Measurements from ENCODE around the gene DENND4C. TPM values are rescaled to one million over a fixed set of nuclear protein-coding genes. Genes with fewer than 3 reads are reported as not detected.
"Not testable (repeated sequence)": the region's sequence is repeated elsewhere in the genome, so short reads cannot be mapped to it uniquely, and the experiment has no call there.

The DENND4C gene
- total RNA-seq, 1 donor from 2014 or later, result 33.4 TPM

DNA sequence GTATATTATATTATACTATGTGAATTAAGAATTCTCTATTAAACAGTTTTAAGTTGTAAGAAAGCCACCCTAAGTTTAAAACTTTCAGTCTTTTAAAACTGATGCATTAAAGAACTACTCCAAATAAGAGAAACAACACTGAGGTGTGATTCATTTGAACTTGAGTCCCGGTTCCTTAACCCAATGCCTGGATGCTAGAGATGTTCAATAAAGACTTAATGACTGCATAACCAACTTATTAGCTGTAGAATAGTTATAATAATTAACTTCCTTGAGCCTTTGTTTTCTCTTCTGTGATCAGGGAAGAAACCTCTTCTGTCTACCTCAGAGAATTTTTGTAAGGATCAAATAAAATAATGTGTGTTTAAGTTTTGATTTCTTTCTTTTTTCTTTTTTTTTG lies 45.3 kb upstream of the DENND4C start:
- POLR2A ChIA-PET, result interaction anchor here (3.1 kb wide), 1 partner anchor 45 kb away, joined by 19 read pairs; the partner anchor contains the start of gene DENND4C
- CTCF ChIA-PET, result interaction anchor here (0.7 kb wide), 1 partner anchor 97 kb away, joined by 4 read pairs; no protein-coding TSS in a partner anchor
- H3K9me3 Mint-ChIP-seq, result no peaks in the 10 kb centered on the region
- intact Hi-C loops (cut with micrococcal nuclease), result no loop called here
- H3K27ac Mint-ChIP-seq, result no peak overlapping the region
- TF ChIP-seq, protein P1, sequence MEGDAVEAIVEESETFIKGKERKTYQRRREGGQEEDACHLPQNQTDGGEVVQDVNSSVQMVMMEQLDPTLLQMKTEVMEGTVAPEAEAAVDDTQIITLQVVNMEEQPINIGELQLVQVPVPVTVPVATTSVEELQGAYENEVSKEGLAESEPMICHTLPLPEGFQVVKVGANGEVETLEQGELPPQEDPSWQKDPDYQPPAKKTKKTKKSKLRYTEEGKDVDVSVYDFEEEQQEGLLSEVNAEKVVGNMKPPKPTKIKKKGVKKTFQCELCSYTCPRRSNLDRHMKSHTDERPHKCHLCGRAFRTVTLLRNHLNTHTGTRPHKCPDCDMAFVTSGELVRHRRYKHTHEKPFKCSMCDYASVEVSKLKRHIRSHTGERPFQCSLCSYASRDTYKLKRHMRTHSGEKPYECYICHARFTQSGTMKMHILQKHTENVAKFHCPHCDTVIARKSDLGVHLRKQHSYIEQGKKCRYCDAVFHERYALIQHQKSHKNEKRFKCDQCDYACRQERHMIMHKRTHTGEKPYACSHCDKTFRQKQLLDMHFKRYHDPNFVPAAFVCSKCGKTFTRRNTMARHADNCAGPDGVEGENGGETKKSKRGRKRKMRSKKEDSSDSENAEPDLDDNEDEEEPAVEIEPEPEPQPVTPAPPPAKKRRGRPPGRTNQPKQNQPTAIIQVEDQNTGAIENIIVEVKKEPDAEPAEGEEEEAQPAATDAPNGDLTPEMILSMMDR (IDR thresholded peaks at IDR 0.05), result no peak
- H3K4me3 Mint-ChIP-seq, result no peak overlapping the region
- no peaks in the 10 kb centered on the region for H3K36me3 Mint-ChIP-seq (ENCODE audit: low read depth)
- H3K27me3 Mint-ChIP-seq, result no peaks in the 10 kb centered on the region
- no peak for ATAC-seq (ENCODE audit: low read depth)
- no peak for DNase-seq
- H3K4me1 Mint-ChIP-seq, result peaks cover 10% of the 10 kb centered on the region

DNA sequence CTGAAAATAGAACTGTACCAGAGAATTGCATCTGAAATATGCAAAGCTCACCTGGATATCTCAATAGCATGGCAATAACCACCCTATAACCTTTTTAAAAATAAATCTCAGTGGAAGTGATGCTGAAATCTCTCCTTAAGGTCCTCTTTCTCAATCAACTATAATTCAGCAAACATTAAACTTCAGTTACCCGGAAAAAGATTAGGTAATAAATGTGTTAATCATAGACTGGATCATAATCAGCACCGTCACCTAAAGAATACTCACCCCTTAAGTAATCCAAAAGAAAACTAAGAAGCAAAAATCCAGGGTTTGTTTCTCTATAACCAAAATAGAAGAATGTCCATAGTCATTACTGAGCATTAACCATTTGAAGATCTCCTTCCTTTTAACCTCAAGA lies 44.3 kb upstream of the DENND4C start:
- DNase-seq (no peak), ATAC-seq (ENCODE audit: low read depth) (no peak)
- Mint-ChIP-seq H3K27ac (no peak overlapping the region), H3K36me3 (ENCODE audit: low read depth) (no peaks in the 10 kb centered on the region), H3K27me3 (no peaks in the 10 kb centered on the region), H3K4me1 (peaks cover 10% of the 10 kb centered on the region), H3K9me3 (no peaks in the 10 kb centered on the region), H3K4me3 (no peak overlapping the region)
- intact Hi-C loops (cut with micrococcal nuclease), result no loop called here
- POLR2A ChIA-PET, result no interaction called here
- CTCF ChIA-PET, result no interaction called here
- TF ChIP-seq, protein P1 (IDR thresholded peaks at IDR 0.05), result no peak

DNA sequence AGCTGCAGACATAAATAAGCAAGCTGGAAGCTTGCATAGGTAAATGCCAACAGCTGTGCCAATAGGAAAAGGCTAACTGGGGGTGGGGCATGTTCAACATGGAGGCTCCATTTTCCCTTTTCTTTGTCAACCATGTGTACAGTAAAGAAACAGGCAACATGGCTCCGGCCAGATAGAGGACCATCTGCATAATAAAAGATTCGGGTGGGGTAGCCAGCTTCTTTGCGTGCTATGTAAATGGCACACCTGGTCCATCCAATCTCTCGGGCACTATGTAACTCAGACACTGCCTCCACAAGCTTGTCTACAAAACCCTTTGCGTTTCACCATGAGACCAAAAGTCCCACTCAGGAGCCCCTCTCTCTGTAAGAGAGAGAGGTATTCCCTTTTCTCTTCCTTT lies 41.7 kb upstream of the DENND4C start:
- ChIA-PET POLR2A (no interaction called here), CTCF (no interaction called here)
- Mint-ChIP-seq H3K27ac (no peak overlapping the region), H3K36me3 (ENCODE audit: low read depth) (no peaks in the 10 kb centered on the region), H3K4me1 (peaks cover 8% of the 10 kb centered on the region), H3K27me3 (no peaks in the 10 kb centered on the region), H3K4me3 (no peak overlapping the region), H3K9me3 (no peaks in the 10 kb centered on the region)
- intact Hi-C loops (cut with micrococcal nuclease), result no loop called here
- DNase-seq, result no peak
- TF ChIP-seq, protein P1 (IDR thresholded peaks at IDR 0.05), result no peak
- no peak for ATAC-seq (ENCODE audit: low read depth)

DNA sequence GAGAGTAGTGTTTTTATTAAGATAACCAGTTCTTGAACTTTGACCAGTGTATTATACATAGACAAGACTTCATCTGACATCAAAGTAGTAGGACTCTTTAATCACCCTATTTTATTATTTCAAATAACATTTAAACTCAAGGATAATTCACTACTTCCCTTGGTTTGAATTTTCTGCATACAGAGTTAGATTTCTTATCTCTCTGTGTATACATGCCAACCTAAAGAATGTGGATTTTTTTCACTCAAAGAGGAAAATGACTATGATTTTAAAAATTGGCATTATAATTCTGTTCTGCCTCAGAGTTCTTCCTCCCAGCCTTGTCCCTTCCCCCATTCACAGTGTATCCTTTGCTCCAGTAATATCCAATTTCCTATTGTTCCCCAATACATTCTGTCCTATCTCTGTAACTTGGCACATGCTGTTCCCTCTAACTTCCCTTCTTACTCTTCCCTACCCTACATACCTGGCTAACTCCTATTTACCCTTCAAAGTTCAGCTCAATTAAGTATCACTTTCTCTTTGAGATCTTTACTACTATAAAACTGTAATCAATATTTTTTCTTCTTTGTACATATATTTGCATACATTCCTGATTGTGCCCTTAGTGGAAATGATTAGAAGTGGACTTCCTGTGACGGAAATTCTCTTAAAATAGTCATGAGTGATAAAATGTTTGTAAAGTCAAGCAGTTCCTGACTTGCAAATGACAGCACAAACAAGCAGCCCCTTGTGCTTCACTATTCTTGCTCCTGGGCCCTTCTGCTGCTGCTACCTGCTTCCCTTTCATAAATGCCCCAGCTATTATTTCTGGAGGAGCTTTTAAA lies 38.1 kb upstream of the DENND4C start:
- ChIA-PET POLR2A (no interaction called here), CTCF (no interaction called here)
- Mint-ChIP-seq H3K4me1 (no peaks in the 10 kb centered on the region), H3K27me3 (peaks cover 2% of the 10 kb centered on the region), H3K27ac (no peak overlapping the region), H3K36me3 (ENCODE audit: low read depth) (no peaks in the 10 kb centered on the region), H3K9me3 (no peaks in the 10 kb centered on the region), H3K4me3 (no peak overlapping the region)
- DNase-seq (no peak), ATAC-seq (ENCODE audit: low read depth) (no peak)
- intact Hi-C loops (cut with micrococcal nuclease), result no loop called here
- TF ChIP-seq, protein P1 (IDR thresholded peaks at IDR 0.05), result no peak

DNA sequence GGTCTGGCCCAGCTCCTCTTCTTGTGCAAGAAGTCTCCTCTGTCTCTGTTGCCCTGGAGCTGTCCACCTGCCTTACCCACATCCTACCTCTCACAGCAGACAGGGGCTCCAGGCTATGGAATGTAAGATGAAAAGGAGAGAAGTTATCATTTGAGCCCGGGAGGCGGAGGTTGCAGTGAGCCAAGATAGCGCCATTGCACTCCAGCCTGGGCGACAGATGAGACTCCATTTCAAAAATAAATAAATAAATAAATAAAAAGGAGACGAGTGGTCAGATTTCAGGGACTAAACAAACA lies 37.5 kb upstream of the DENND4C start:
- H3K4me3 Mint-ChIP-seq, result no peak overlapping the region
- CTCF ChIA-PET, result no interaction called here
- intact Hi-C loops (cut with micrococcal nuclease), result no loop called here
- H3K9me3 Mint-ChIP-seq, result no peaks in the 10 kb centered on the region
- POLR2A ChIA-PET, result no interaction called here
- no peaks in the 10 kb centered on the region for H3K4me1 Mint-ChIP-seq
- H3K36me3 Mint-ChIP-seq (ENCODE audit: low read depth), result no peaks in the 10 kb centered on the region
- H3K27me3 Mint-ChIP-seq, result peaks cover 2% of the 10 kb centered on the region
- no peak overlapping the region for H3K27ac Mint-ChIP-seq
- DNase-seq, result no peak
- TF ChIP-seq, protein P1 (IDR thresholded peaks at IDR 0.05), result no peak
- no peak for ATAC-seq (ENCODE audit: low read depth)

DNA sequence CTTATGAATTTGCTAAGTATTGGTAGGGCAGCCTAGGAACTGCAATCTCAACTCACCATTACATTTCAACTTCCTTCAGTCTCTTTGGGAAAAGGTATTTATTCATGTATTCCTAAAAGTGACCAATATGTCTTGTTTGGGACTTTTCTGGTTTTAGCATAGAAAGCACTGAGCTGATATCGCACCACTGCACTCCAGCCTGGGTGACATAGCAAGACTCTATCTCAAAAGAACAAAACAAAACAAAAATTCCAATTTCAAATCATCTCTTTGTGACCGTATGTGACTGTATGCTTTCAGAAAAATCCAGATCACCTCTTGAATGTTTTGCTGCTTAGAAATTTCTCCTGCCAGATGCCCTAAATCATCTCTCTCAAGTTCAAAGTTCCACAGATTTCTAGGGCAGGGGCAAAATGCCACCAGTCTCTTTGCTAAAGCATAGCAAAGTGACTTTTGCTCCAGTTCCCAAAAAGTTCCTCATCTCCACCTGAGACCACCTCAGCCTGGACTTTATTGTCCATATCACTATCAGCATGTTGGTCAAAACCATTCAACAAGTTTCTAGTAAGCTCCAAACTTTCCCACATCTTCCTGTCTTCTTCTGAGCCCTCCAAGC lies 37.0 kb upstream of the DENND4C start:
- CTCF ChIA-PET, result not testable (repeated sequence)

More for the DNA sequence above, 37.0 kb upstream of the DENND4C start:
- H3K36me3 Mint-ChIP-seq (ENCODE audit: low read depth); H3K27ac Mint-ChIP-seq; POLR2A ChIA-PET; H3K9me3 Mint-ChIP-seq; DNase-seq; ATAC-seq (ENCODE audit: low read depth); H3K4me1 Mint-ChIP-seq; intact Hi-C loops (cut with micrococcal nuclease); H3K27me3 Mint-ChIP-seq; H3K4me3 Mint-ChIP-seq: not testable (repeated sequence)
